Naive thymus-derived CD4-positive, alpha-beta T cell (primary cell): ENCODE data around the gene IRF4. TPM values are rescaled to one million over a fixed set of nuclear protein-coding genes. Genes with fewer than 3 reads are reported as not detected.

Experiments used
- ATAC-seq: fragments of 150-1000 bp; cut with Tn5 transposase; 2 replicates; pipeline ENCODE4 v1.10.0; 2021; ENCODE audit warnings: mild to moderate bottlenecking, moderate library complexity
- CTCF ChIA-PET: fragments of 350-600 bp; sonication (Branson Sonifier 250); formaldehyde crosslinking; loops from one replicate; lab custom pipeline; 2021; ENCODE audit warnings: antibody characterized with exemption; lab: Charles Lee
- POLR2A ChIA-PET: fragments of 350-600 bp; sonication (Branson Sonifier 250); formaldehyde crosslinking; loops from one replicate; lab custom pipeline; 2021; ENCODE audit warnings: antibody characterized with exemption, inconsistent platforms; lab: Charles Lee
- DNase-seq, 9 donors: peaks; one replicate each; pipeline versions ENCODE4 v3.0.0 to v3.0.0-alpha.2; 2020 to 2022; ENCODE audit warnings: mixed read lengths in 1 of 9
- H3K27ac ChIP-seq: one replicate; pipeline ENCODE4 v1.7.0; 2013; ENCODE audit warnings: mild to moderate bottlenecking, low read depth, low read length, moderate library complexity
- H3K27me3 ChIP-seq, 2 donors: one replicate each; pipeline ENCODE4 v1.7.0; 2013; ENCODE audit warnings: low read length in 2 of 2, mild to moderate bottlenecking in 2 of 2, moderate library complexity in 2 of 2; ENCODE audit not compliant: control insufficient read depth in 2 of 2, insufficient read depth in 2 of 2
- H3K36me3 ChIP-seq, 3 experiments: 1 replicate in 2 of 3; 2 replicates in 1 of 3; pipeline ENCODE4 v1.7.0; 2013; ENCODE audit warnings: low read length in 3 of 3, mild to moderate bottlenecking in 3 of 3, moderate library complexity in 1 of 3; ENCODE audit not compliant: insufficient read depth in 3 of 3, control insufficient read depth in 2 of 3
- H3K4me1 ChIP-seq, 2 donors: one replicate each; pipeline ENCODE4 v1.7.0; 2013; ENCODE audit warnings: low read length in 2 of 2, mild to moderate bottlenecking in 2 of 2, moderate library complexity in 1 of 2; ENCODE audit not compliant: control insufficient read depth in 2 of 2, insufficient read depth in 2 of 2
- H3K4me3 ChIP-seq: 2 replicates; pipeline ENCODE4 v1.7.0; 2013; ENCODE audit warnings: mild to moderate bottlenecking, low read length
- H3K9me3 ChIP-seq, 3 experiments: 1 replicate in 2 of 3; 2 replicates in 1 of 3; pipeline ENCODE4 v1.7.0; 2013; ENCODE audit warnings: low read length in 3 of 3; ENCODE audit not compliant: control insufficient read depth in 2 of 3
- H3K27ac Mint-ChIP-seq, 9 donors: one replicate each; pipeline ENCODE4 v1.8.0; 2020 to 2022; ENCODE audit warnings: mixed read lengths in 9 of 9, mild to moderate bottlenecking in 8 of 9, moderate library complexity in 5 of 9, inconsistent platforms in 2 of 9
- H3K27me3 Mint-ChIP-seq, 5 donors: one replicate each; pipeline ENCODE4 v1.8.0; 2021 to 2022; ENCODE audit warnings: mixed read lengths in 5 of 5, mild to moderate bottlenecking in 1 of 5
- H3K36me3 Mint-ChIP-seq, 5 donors: one replicate each; pipeline ENCODE4 v1.8.0; 2020 to 2022; ENCODE audit warnings: mixed read lengths in 5 of 5, mild to moderate bottlenecking in 3 of 5, inconsistent platforms in 1 of 5
- H3K4me1 Mint-ChIP-seq, 7 donors: one replicate each; pipeline ENCODE4 v1.8.0; 2020 to 2022; ENCODE audit warnings: mixed read lengths in 7 of 7, mild to moderate bottlenecking in 3 of 7, inconsistent platforms in 1 of 7
- H3K4me3 Mint-ChIP-seq, 10 donors: one replicate each; pipeline ENCODE4 v1.8.0; 2020 to 2022; ENCODE audit warnings: mild to moderate bottlenecking in 10 of 10, mixed read lengths in 10 of 10, moderate library complexity in 6 of 10, inconsistent platforms in 2 of 10
- H3K9me3 Mint-ChIP-seq, 11 donors: one replicate each; pipeline ENCODE4 v1.8.0; 2020 to 2022; ENCODE audit warnings: mixed read lengths in 11 of 11, mild to moderate bottlenecking in 4 of 11, inconsistent platforms in 1 of 11, moderate library complexity in 1 of 11
- intact Hi-C, 2 donors: fragments of 100-400 bp; cut with micrococcal nuclease; formaldehyde crosslinking; loops; one replicate each; pipeline ENCODE4 v1.15.1; 2023
- polyA plus RNA-seq, 2 donors: library from polyadenylated mRNA; unstranded; fragments of 300-500 nt; fragmentation: Illumina TruSeq; gene quantifications; one replicate each; pipeline ENCODE4 v1.2.3, GENCODE V29; 2021
- total RNA-seq, 6 experiments: library from RNA in 5 of 6; stranded (reverse) in 5 of 6; gene quantifications; 1 replicate in 5 of 6; 2 replicates in 1 of 6; pipeline ENCODE4 v1.2.3 and lab custom pipeline; 2021 to 2026

The IRF4 gene
- total and polyA plus RNA-seq, 7 experiments from 2014 or later, result 3.2 to 175 (median 13.0) TPM

- CTCF ChIA-PET, result no interaction called here
- intact Hi-C loops, result loop anchor here in 1 of 2 donors (5.0 kb wide), 1 partner anchor 41 kb away; no protein-coding TSS in a partner anchor
- no peak overlapping the region for H3K27ac ChIP-seq
- Mint-ChIP-seq H3K36me3 (peaks cover 0 to 4% (median 0%) of the 10 kb centered on the region in 5 donors), H3K27ac (peak overlapping the region in 1 of 9 donors; percentile 25), H3K9me3 (peaks cover 0 to 5% (median 0%) of the 10 kb centered on the region in 11 donors), H3K27me3 (peaks cover 19 to 54% (median 28%) of the 10 kb centered on the region in 5 donors), H3K4me3 (no peak overlapping the region), H3K4me1 (peaks cover 6 to 17% (median 9%) of the 10 kb centered on the region in 7 donors)
- no peaks in the 10 kb centered on the region for H3K27me3 ChIP-seq
- DNase-seq (no peak), ATAC-seq (no peak)
- no peaks in the 10 kb centered on the region for H3K9me3 ChIP-seq
- POLR2A ChIA-PET, result no interaction called here
- H3K4me1 ChIP-seq, result no peaks in the 10 kb centered on the region
- H3K4me3 ChIP-seq, result no peak overlapping the region
- H3K36me3 ChIP-seq, result no peaks in the 10 kb centered on the region
Measured at GRCh38 chr6:378090-378957, 13.2 kb upstream of the IRF4 start.

GRCh38 chr6:378958-379409, 12.6 kb upstream of the IRF4 start:
- DNase-seq (no peak), ATAC-seq (peak; percentile 19)
- POLR2A ChIA-PET, result no interaction called here
- Histone ChIP-seq H3K4me3 (no peak overlapping the region), H3K27me3 (no peaks in the 10 kb centered on the region), H3K36me3 (no peaks in the 10 kb centered on the region), H3K9me3 (no peaks in the 10 kb centered on the region), H3K4me1 (no peaks in the 10 kb centered on the region), H3K27ac (no peak overlapping the region)
- H3K9me3 Mint-ChIP-seq, result peaks cover 0 to 5% (median 0%) of the 10 kb centered on the region in 11 donors
- CTCF ChIA-PET, result no interaction called here
- intact Hi-C loops, result loop anchor here in 1 of 2 donors (5.0 kb wide), 1 partner anchor 42 kb away; no protein-coding TSS in a partner anchor
- peaks cover 14 to 58% (median 33%) of the 10 kb centered on the region in 5 donors for H3K27me3 Mint-ChIP-seq
- peaks cover 5 to 17% (median 9%) of the 10 kb centered on the region in 7 donors for H3K4me1 Mint-ChIP-seq
- peaks cover 0 to 4% (median 0%) of the 10 kb centered on the region in 5 donors for H3K36me3 Mint-ChIP-seq
- H3K27ac Mint-ChIP-seq, result no peak overlapping the region
- H3K4me3 Mint-ChIP-seq, result no peak overlapping the region

GRCh38 chr6:379410-380181, 12.0 kb upstream of the IRF4 start:
- H3K9me3 ChIP-seq, result no peaks in the 10 kb centered on the region
- DNase-seq (no peak), ATAC-seq (peak; percentile 25)
- CTCF ChIA-PET, result no interaction called here
- Mint-ChIP-seq H3K4me1 (peaks cover 5 to 20% (median 9%) of the 10 kb centered on the region in 7 donors), H3K9me3 (peaks cover 0 to 5% (median 0%) of the 10 kb centered on the region in 11 donors), H3K36me3 (peaks cover 0 to 4% (median 0%) of the 10 kb centered on the region in 5 donors), H3K4me3 (peak overlapping the region in 1 of 10 donors; percentile 3), H3K27ac (no peak overlapping the region), H3K27me3 (peaks cover 11 to 57% (median 29%) of the 10 kb centered on the region in 5 donors)
- H3K4me3 ChIP-seq, result no peak overlapping the region
- H3K27me3 ChIP-seq, result no peaks in the 10 kb centered on the region
- H3K36me3 ChIP-seq, result no peaks in the 10 kb centered on the region
- intact Hi-C loops, result loop anchor here (5.0 to 10.0 kb wide), 2 partner anchors 42 to 415 kb away; no protein-coding TSS in a partner anchor
- no peak overlapping the region for H3K27ac ChIP-seq
- H3K4me1 ChIP-seq, result no peaks in the 10 kb centered on the region
- POLR2A ChIA-PET, result no interaction called here

- Histone ChIP-seq H3K36me3 (no peaks in the 10 kb centered on the region), H3K4me3 (no peak overlapping the region), H3K4me1 (no peaks in the 10 kb centered on the region), H3K27me3 (no peaks in the 10 kb centered on the region), H3K27ac (no peak overlapping the region), H3K9me3 (no peaks in the 10 kb centered on the region)
- H3K36me3 Mint-ChIP-seq, result peaks cover 0 to 4% (median 0%) of the 10 kb centered on the region in 5 donors
- H3K4me3 Mint-ChIP-seq, result no peak overlapping the region
- ATAC-seq (peak; percentile 8), DNase-seq (no peak)
- CTCF ChIA-PET, result no interaction called here
- POLR2A ChIA-PET, result no interaction called here
- intact Hi-C loops, result loop anchor here in 1 of 2 donors (10.0 kb wide), 1 partner anchor 414 kb away; no protein-coding TSS in a partner anchor
- H3K9me3 Mint-ChIP-seq, result peaks cover 0 to 5% (median 0%) of the 10 kb centered on the region in 11 donors
- peaks cover 6 to 50% (median 26%) of the 10 kb centered on the region in 5 donors for H3K27me3 Mint-ChIP-seq
- H3K27ac Mint-ChIP-seq, result no peak overlapping the region
- H3K4me1 Mint-ChIP-seq, result peaks cover 5 to 23% (median 9%) of the 10 kb centered on the region in 7 donors
Measured at GRCh38 chr6:380234-381218, 11.0 kb upstream of the IRF4 start.

GRCh38 chr6:381742-382461, 9.7 kb upstream of the IRF4 start:
- H3K4me1 ChIP-seq, result no peaks in the 10 kb centered on the region
- H3K36me3 ChIP-seq, result no peaks in the 10 kb centered on the region
- H3K4me3 ChIP-seq, result no peak overlapping the region
- no peak overlapping the region for H3K27ac ChIP-seq
- intact Hi-C loops, result loop anchor here in 1 of 2 donors (10.0 kb wide), 1 partner anchor 413 kb away; no protein-coding TSS in a partner anchor
- ChIA-PET CTCF (no interaction called here), POLR2A (no interaction called here)
- DNase-seq, result no peak
- no peaks in the 10 kb centered on the region for H3K9me3 ChIP-seq
- peaks cover 5 to 21% (median 8%) of the 10 kb centered on the region in 7 donors for H3K4me1 Mint-ChIP-seq
- peaks cover 0 to 4% (median 0%) of the 10 kb centered on the region in 5 donors for H3K36me3 Mint-ChIP-seq
- H3K9me3 Mint-ChIP-seq, result peaks cover 0 to 5% (median 0%) of the 10 kb centered on the region in 11 donors
- no peak for ATAC-seq
- H3K27me3 ChIP-seq, result no peaks in the 10 kb centered on the region
- no peak overlapping the region for H3K4me3 Mint-ChIP-seq
- H3K27ac Mint-ChIP-seq, result no peak overlapping the region
- peaks cover 4 to 41% (median 16%) of the 10 kb centered on the region in 5 donors for H3K27me3 Mint-ChIP-seq
